OCI-LY3 (cell line): ENCODE measurements around the gene PRDM5.

Source experiments
- EZH2phosphoT487 ChIP-seq: fragments of 200-600 bp; shearing (Covaris generic); IDR thresholded peaks from 2 replicates; pipeline ENCODE4 v1.6.1; 2018; ENCODE audit warnings: antibody characterized with exemption, mixed run types, low read depth
- TF ChIP-seq, protein P1 (sequence below): fragments of 200-600, 300-600 bp; sonication (generic); IDR thresholded peaks from 2 replicates; pipeline ENCODE4 v1.5.1; 2014; ENCODE audit warnings: antibody characterized with exemption, low read length, low read depth

DNA sequence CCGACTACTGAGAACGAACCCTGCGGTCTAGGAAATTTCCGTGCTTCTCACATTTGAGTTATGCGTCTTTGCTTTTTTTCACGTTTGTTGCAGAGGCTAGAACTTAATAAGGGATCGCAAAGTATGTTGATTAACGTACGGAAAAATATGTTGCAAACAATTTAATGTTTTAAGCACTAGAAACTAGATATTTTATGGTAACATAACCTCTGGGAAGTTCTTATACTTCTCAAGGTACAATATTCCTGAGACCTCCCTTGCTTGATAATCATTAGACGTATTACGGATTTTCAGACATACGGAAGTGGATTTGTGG is 639 bp upstream of the PRDM5 start:
- TF ChIP-seq, protein P1, sequence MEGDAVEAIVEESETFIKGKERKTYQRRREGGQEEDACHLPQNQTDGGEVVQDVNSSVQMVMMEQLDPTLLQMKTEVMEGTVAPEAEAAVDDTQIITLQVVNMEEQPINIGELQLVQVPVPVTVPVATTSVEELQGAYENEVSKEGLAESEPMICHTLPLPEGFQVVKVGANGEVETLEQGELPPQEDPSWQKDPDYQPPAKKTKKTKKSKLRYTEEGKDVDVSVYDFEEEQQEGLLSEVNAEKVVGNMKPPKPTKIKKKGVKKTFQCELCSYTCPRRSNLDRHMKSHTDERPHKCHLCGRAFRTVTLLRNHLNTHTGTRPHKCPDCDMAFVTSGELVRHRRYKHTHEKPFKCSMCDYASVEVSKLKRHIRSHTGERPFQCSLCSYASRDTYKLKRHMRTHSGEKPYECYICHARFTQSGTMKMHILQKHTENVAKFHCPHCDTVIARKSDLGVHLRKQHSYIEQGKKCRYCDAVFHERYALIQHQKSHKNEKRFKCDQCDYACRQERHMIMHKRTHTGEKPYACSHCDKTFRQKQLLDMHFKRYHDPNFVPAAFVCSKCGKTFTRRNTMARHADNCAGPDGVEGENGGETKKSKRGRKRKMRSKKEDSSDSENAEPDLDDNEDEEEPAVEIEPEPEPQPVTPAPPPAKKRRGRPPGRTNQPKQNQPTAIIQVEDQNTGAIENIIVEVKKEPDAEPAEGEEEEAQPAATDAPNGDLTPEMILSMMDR: no peak
- TF ChIP-seq EZH2phosphoT487: no peak
